ENCODE data around the gene NTRK3.

GRCh38 chr15:88066636-88067330 lies 189.8 kb downstream of the NTRK3 start:
- TF ChIP-seq CTCF (IDR thresholded peaks at IDR 0.05) (no peak), POLR2A (IDR thresholded peaks at IDR 0.05) (no peak)

All from testis (tissue), 2 donors.